H9 (cell line): Measurements from ENCODE around the gene CARMIL3. TPM values are rescaled to one million over a fixed set of nuclear protein-coding genes. Genes with fewer than 3 reads are reported as not detected.

Experiments
- DNase-seq: peaks from one replicate; pipeline ENCODE4 v3.0.0-alpha.2; 2017
- H2AFZ ChIP-seq: one replicate; pipeline ENCODE4 v1.6.1; 2013; ENCODE audit warnings: mild to moderate bottlenecking, low read length, control low read depth, moderate library complexity
- H2AK5ac ChIP-seq: 2 replicates; pipeline ENCODE4 v1.6.1; 2013; ENCODE audit warnings: low read length, control low read depth, mixed read lengths; ENCODE audit not compliant: insufficient read length
- H2BK120ac ChIP-seq: one replicate; pipeline ENCODE4 v1.6.1; 2013; ENCODE audit warnings: low read depth, mild to moderate bottlenecking, low read length, control low read depth, inconsistent platforms; ENCODE audit not compliant: poor library complexity, severe bottlenecking
- H2BK12ac ChIP-seq: 2 replicates; pipeline ENCODE4 v1.6.1; 2013; ENCODE audit warnings: low read length, control low read depth, mixed read lengths, low read depth; ENCODE audit not compliant: insufficient read length
- H2BK15ac ChIP-seq: 2 replicates; pipeline ENCODE4 v1.6.1; 2013; ENCODE audit warnings: low read depth, low read length, control low read depth
- H2BK20ac ChIP-seq: one replicate; pipeline ENCODE4 v1.6.1; 2013; ENCODE audit warnings: low read depth, mild to moderate bottlenecking, low read length, control low read depth, inconsistent platforms; ENCODE audit not compliant: poor library complexity, severe bottlenecking
- H2BK5ac ChIP-seq: 2 replicates; pipeline ENCODE4 v1.6.1; 2013; ENCODE audit warnings: low read length, control low read depth, mixed read lengths; ENCODE audit not compliant: insufficient read length
- H3K14ac ChIP-seq: 2 replicates; pipeline ENCODE4 v1.6.1; 2013; ENCODE audit warnings: low read length, control low read depth; ENCODE audit not compliant: insufficient read depth
- H3K18ac ChIP-seq: 2 replicates; pipeline ENCODE4 v1.6.1; 2013; ENCODE audit warnings: low read depth, mild to moderate bottlenecking, mixed read lengths, low read length, control low read depth; ENCODE audit not compliant: insufficient read length
- H3K23ac ChIP-seq: 2 replicates; pipeline ENCODE4 v1.6.1; 2013; ENCODE audit warnings: low read length, control low read depth, mixed read lengths, low read depth; ENCODE audit not compliant: insufficient read length
- H3K23me2 ChIP-seq: 2 replicates; pipeline ENCODE4 v1.6.1; 2013; ENCODE audit warnings: low read depth, mild to moderate bottlenecking, mixed read lengths, low read length, control low read depth; ENCODE audit not compliant: insufficient read length, poor library complexity, severe bottlenecking
- H3K27ac ChIP-seq: 2 replicates; pipeline ENCODE4 v1.5.1; 2013; ENCODE audit warnings: low read length, control low read depth, mixed read lengths, low read depth; ENCODE audit not compliant: insufficient read length
- H3K27me3 ChIP-seq: 2 replicates; pipeline ENCODE4 v1.6.1; 2013; ENCODE audit warnings: low read length, control low read depth, inconsistent platforms; ENCODE audit not compliant: insufficient read depth
- H3K4ac ChIP-seq: 2 replicates; pipeline ENCODE4 v1.6.1; 2013; ENCODE audit warnings: low read depth, mild to moderate bottlenecking, control low read depth, inconsistent platforms, low read length, moderate library complexity
- H3K4me1 ChIP-seq: 2 replicates; pipeline ENCODE4 v1.6.1; 2013; ENCODE audit warnings: low read length, control low read depth, inconsistent platforms; ENCODE audit not compliant: insufficient read depth
- H3K4me2 ChIP-seq: 2 replicates; pipeline ENCODE4 v1.6.1; 2013; ENCODE audit warnings: low read length, control low read depth, mixed read lengths; ENCODE audit not compliant: insufficient read length, insufficient read depth
- H3K56ac ChIP-seq: 2 replicates; pipeline ENCODE4 v1.6.1; 2013; ENCODE audit warnings: low read depth, mild to moderate bottlenecking, mixed read lengths, low read length, control low read depth; ENCODE audit not compliant: insufficient read length
- H3K79me1 ChIP-seq: 2 replicates; pipeline ENCODE4 v1.6.1; 2013; ENCODE audit warnings: low read depth, mild to moderate bottlenecking, moderate library complexity, low read length, control low read depth, inconsistent platforms; ENCODE audit not compliant: insufficient read depth, poor library complexity, severe bottlenecking
- H3K79me2 ChIP-seq: 2 replicates; pipeline ENCODE4 v1.6.1; 2013; ENCODE audit warnings: low read length, control low read depth, inconsistent platforms; ENCODE audit not compliant: insufficient read depth
- H3K9ac ChIP-seq: 2 replicates; pipeline ENCODE4 v1.6.1; 2013; ENCODE audit warnings: low read length, control low read depth, mixed read lengths; ENCODE audit not compliant: insufficient read length; ENCODE audit errors: extremely low read depth
- H3K9me3 ChIP-seq: one replicate; pipeline ENCODE4 v1.6.1; 2013; ENCODE audit warnings: low read depth, low read length, inconsistent platforms; ENCODE audit not compliant: control insufficient read depth
- H3T11ph ChIP-seq: one replicate; pipeline ENCODE4 v1.6.1; 2013; ENCODE audit warnings: mild to moderate bottlenecking, low read length, control low read depth, inconsistent platforms
- H4K20me1 ChIP-seq: one replicate; pipeline ENCODE4 v1.6.1; 2013; ENCODE audit not compliant: control insufficient read depth, insufficient read length, insufficient read depth
- H4K5ac ChIP-seq: 2 replicates; pipeline ENCODE4 v1.6.1; 2013; ENCODE audit warnings: low read depth, mild to moderate bottlenecking, mixed read lengths, low read length, control low read depth; ENCODE audit not compliant: insufficient read length
- H4K8ac ChIP-seq: replicated peaks from 2 replicates; pipeline ENCODE4 v1.6.1; 2013; ENCODE audit warnings: low read length, control low read depth, mixed read lengths, low read depth; ENCODE audit not compliant: insufficient read length
- H4K91ac ChIP-seq: 2 replicates; pipeline ENCODE4 v1.6.1; 2013; ENCODE audit warnings: low read depth, mild to moderate bottlenecking, moderate library complexity, mixed read lengths, low read length, control low read depth; ENCODE audit not compliant: insufficient read length
- H3K27ac Mint-ChIP-seq, 3 experiments: 2 replicates in 2 of 3; 3 replicates in 1 of 3; pipeline ENCODE4 v1.8.0; 2020 to 2021; ENCODE audit warnings: mixed read lengths in 3 of 3, mild to moderate bottlenecking in 1 of 3, moderate library complexity in 1 of 3
- H3K27me3 Mint-ChIP-seq: 2 replicates; pipeline ENCODE4 v1.8.0; 2021; ENCODE audit warnings: low read depth, mild to moderate bottlenecking, moderate library complexity, mixed read lengths
- H3K36me3 Mint-ChIP-seq, 3 experiments: 2 replicates in 2 of 3; 3 replicates in 1 of 3; pipeline ENCODE4 v1.8.0; 2020 to 2021; ENCODE audit warnings: low read depth in 3 of 3, mixed read lengths in 3 of 3; ENCODE audit not compliant: insufficient read depth in 1 of 3
- H3K4me1 Mint-ChIP-seq, 2 experiments: 2 replicates each; pipeline ENCODE4 v1.8.0; 2020; ENCODE audit warnings: mixed read lengths in 2 of 2
- H3K4me3 Mint-ChIP-seq, 2 experiments: 2 replicates in 1 of 2; 3 replicates in 1 of 2; pipeline ENCODE4 v1.8.0; 2020 to 2021; ENCODE audit warnings: mild to moderate bottlenecking in 2 of 2, mixed read lengths in 2 of 2, moderate library complexity in 1 of 2
- H3K9me3 Mint-ChIP-seq, 2 experiments: 2 replicates in 1 of 2; 3 replicates in 1 of 2; pipeline ENCODE4 v1.8.0; 2020; ENCODE audit warnings: mild to moderate bottlenecking in 2 of 2, mixed read lengths in 2 of 2, moderate library complexity in 1 of 2
- CTCF ChIP-seq: fragments of 200-600 bp; sonication (generic); conservative IDR thresholded peaks from 3 replicates; pipeline ENCODE4 v1.8.0; 2021; ENCODE audit warnings: antibody characterized with exemption, mild to moderate bottlenecking
- WGBS: extraction: QIAGEN DNeasy Blood & Tissue Kit; methylation state at CpG from one replicate; pipeline ENCODE4 v1.1.7; 2013; ENCODE audit warnings: missing lambda C conversion rate, low lambda C conversion rate, mixed read lengths; ENCODE audit not compliant: insufficient read length; ENCODE audit errors: extremely low coverage; 5-methylcytosine and 5-hydroxymethylcytosine counted together
- total RNA-seq: library from RNA; stranded (reverse); gene quantifications from 2 replicates; pipeline ENCODE4 v1.2.1, GENCODE V29; 2021

CARMIL3 gene
- total RNA-seq, 1 experiment from 2014 or later, result 5.8 TPM

GRCh38 chr14:24054646-24055045 is 2.8 kb downstream of the CARMIL3 start:
- no peak overlapping the region for H3K4me2 ChIP-seq
- no peak overlapping the region for H3K27ac Mint-ChIP-seq
- no peaks in the 10 kb centered on the region for H3K79me1 ChIP-seq
- TF ChIP-seq CTCF, result no peak
- no peak overlapping the region for H3K4ac ChIP-seq
- H3K36me3 Mint-ChIP-seq, result peaks cover 3 to 6% (median 3%) of the 10 kb centered on the region in 3 experiments; a peak in 6 of 7 replicates
- no peak overlapping the region for H4K91ac ChIP-seq
- H3K9me3 Mint-ChIP-seq, result no peaks in the 10 kb centered on the region; a peak in 1 of 5 replicates
- no peak overlapping the region for H3K9ac ChIP-seq
- H3K23me2 ChIP-seq, result peaks cover 8% of the 10 kb centered on the region
- H2BK15ac ChIP-seq, result no peak overlapping the region
- H3K79me2 ChIP-seq, result no peaks in the 10 kb centered on the region
- no peak overlapping the region for H2BK12ac ChIP-seq
- H4K8ac ChIP-seq, result no peak overlapping the region
- no peaks in the 10 kb centered on the region for H3K9me3 ChIP-seq
- no peak overlapping the region for H3K18ac ChIP-seq
- no peak for DNase-seq
- peaks cover 2% of the 10 kb centered on the region for H4K20me1 ChIP-seq
- no peak overlapping the region for H2AFZ ChIP-seq
- no peak overlapping the region for H2AK5ac ChIP-seq
- H3K56ac ChIP-seq, result no peak overlapping the region
- H2BK20ac ChIP-seq, result no peak overlapping the region
- no peak overlapping the region for H3K4me3 Mint-ChIP-seq
- peaks cover 5% of the 10 kb centered on the region for H3K27me3 Mint-ChIP-seq
- H2BK5ac ChIP-seq, result no peak overlapping the region
- no peak overlapping the region for H3K27ac ChIP-seq
- H3T11ph ChIP-seq, result no peak overlapping the region
- H3K27me3 ChIP-seq, result no peaks in the 10 kb centered on the region
- H3K4me1 ChIP-seq, result no peaks in the 10 kb centered on the region
- H3K14ac ChIP-seq, result no peak overlapping the region
- no CpG with 5 or more reads among the region's 9 CpGs for WGBS
- H4K5ac ChIP-seq, result no peak overlapping the region
- H2BK120ac ChIP-seq, result no peak overlapping the region
- H3K4me1 Mint-ChIP-seq, result peaks cover 18 to 28% of the 10 kb centered on the region in 2 experiments
- H3K23ac ChIP-seq, result no peak overlapping the region
